ENCODE measurements around the gene PCDHB15. TPM values are rescaled to one million over a fixed set of nuclear protein-coding genes. Genes with fewer than 3 reads are reported as not detected.
"Not testable (repeated sequence)": the region's sequence is repeated elsewhere in the genome, so short reads cannot be mapped to it uniquely, and the experiment has no call there.

Gene PCDHB15
- not detected for total RNA-seq

DNA sequence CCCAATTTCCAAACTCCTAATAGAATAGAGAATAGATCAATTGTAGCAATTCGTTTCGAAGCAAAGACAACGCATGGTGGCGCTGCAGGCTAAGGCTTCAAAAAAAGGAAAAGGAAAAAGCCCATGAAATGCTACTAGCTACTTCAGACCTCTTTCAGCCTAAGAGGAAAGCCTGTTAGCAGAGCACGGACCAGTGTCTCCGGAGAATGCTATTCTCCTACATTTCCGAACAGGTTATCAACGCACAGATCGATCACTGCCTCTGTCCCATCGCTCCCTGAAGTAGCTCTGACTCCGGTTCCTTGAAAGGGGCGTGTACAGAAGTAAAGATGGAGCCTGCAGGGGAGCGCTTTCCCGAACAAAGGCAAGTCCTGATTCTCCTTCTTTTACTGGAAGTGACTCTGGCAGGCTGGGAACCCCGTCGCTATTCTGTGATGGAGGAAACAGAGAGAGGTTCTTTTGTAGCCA lies at the start of gene PCDHB15:
Gene PCDHB15, plus strand, starts transcription at position 146 of the 468 bp plus-strand sequence. Its CDS starts 184 bp downstream, at position 330.
- Mint-ChIP-seq H3K9me3 (peaks cover 58% of the 10 kb centered on the region), H3K4me1 (ENCODE audit: low read depth) (no peaks in the 10 kb centered on the region), H3K36me3 (ENCODE audit: low read depth) (peaks cover 39% of the 10 kb centered on the region), H3K27ac (no peak within 1 kb of the TSS), H3K4me3 (no peak within 1 kb of the TSS), H3K27me3 (peaks cover 28% of the 10 kb centered on the region)
- intact Hi-C loops (cut with micrococcal nuclease) = no loop called here
- ATAC-seq (no peak), DNase-seq (peak; percentile 51)
- POLR2A ChIA-PET = interaction anchor here (0.9 kb wide), 1 partner anchor 10 kb away, joined by 3 read pairs; no protein-coding TSS in a partner anchor
- CTCF ChIA-PET = interaction anchor here (0.7 to 1.7 kb wide), 9 partner anchors 9 to 319 kb away, joined by 3 to 9 read pairs (median 4); partner anchors contain the start of genes PCDHB12 and PCDHB14
- TF ChIP-seq, protein P1, sequence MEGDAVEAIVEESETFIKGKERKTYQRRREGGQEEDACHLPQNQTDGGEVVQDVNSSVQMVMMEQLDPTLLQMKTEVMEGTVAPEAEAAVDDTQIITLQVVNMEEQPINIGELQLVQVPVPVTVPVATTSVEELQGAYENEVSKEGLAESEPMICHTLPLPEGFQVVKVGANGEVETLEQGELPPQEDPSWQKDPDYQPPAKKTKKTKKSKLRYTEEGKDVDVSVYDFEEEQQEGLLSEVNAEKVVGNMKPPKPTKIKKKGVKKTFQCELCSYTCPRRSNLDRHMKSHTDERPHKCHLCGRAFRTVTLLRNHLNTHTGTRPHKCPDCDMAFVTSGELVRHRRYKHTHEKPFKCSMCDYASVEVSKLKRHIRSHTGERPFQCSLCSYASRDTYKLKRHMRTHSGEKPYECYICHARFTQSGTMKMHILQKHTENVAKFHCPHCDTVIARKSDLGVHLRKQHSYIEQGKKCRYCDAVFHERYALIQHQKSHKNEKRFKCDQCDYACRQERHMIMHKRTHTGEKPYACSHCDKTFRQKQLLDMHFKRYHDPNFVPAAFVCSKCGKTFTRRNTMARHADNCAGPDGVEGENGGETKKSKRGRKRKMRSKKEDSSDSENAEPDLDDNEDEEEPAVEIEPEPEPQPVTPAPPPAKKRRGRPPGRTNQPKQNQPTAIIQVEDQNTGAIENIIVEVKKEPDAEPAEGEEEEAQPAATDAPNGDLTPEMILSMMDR (IDR thresholded peaks at IDR 0.05) = peak; percentile 20

DNA sequence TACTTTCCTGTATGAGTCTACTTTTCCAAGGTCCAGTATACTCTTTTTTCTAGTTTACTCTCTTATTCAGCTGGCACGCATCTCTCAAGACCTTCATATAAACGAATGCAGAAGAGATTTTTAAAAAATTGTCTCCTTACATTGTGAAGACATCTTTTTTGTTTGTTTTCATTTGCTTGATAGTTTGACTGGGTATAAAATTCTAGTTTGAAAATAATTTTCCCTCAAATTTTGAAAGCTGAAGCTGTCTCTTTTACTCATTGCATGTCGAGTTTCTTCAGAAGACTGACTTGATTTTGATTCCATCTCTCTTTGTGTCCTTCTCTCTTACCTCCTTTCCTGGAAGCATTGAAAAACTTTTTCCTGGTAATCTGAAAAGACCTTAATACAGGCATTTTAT lies 48.8 kb upstream of the PCDHB15 start:
- H3K27ac Mint-ChIP-seq = no peak overlapping the region
- ATAC-seq (no peak), DNase-seq (no peak)
- ChIA-PET CTCF (interaction anchor here (1.0 to 2.7 kb wide), 3 partner anchors 9 to 46 kb away, joined by 4 to 12 read pairs (median 6); partner anchors contain the start of genes PCDHB6 and PCDHB9), POLR2A (no interaction called here)
- no peaks in the 10 kb centered on the region for H3K4me1 Mint-ChIP-seq (ENCODE audit: low read depth)
- H3K4me3 Mint-ChIP-seq = no peak overlapping the region
- H3K36me3 Mint-ChIP-seq (ENCODE audit: low read depth) = peaks cover 3% of the 10 kb centered on the region
- H3K27me3 Mint-ChIP-seq = peaks cover 32% of the 10 kb centered on the region
- TF ChIP-seq, protein P1 (IDR thresholded peaks at IDR 0.05) = no peak
- peaks cover 32% of the 10 kb centered on the region for H3K9me3 Mint-ChIP-seq
- intact Hi-C loops (cut with micrococcal nuclease) = no loop called here

DNA sequence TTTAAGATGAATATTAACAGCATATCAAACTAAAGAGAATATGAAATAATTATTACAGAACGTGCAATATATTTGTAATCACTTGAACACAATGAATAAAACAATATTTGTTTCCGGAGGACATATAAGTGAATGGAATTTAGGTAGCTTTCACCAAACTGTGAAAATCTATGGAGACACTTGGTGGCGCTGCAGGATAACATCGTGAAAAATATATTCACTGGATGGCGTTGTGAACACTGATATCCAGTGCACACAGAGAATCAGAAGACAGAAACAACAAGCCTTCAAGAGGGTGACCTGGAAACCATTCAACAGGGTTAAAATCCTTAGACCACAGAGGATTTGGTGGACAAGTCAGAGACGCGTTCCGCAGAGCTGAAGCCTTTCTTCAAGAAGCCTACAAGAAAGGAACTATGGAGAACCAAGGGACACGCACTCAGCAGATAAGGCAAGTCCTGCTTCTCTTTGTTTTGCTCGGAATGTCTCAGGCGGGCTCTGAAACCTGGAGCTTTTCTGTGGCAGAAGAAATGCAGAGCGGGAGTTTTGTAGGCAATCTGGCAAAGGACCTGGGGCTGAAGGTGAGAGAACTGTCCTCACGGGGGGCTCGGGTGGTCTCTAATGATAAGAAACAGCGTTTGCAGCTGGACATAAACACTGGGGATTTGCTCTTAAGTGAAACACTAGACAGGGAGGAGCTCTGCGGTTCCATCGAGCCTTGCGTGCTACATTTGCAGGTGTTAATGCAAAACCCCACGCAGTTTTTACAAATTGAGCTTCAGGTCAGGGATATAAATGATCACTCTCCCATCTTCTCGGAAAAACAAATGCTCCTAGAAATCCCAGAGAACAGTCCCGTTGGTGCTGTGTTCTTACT lies 45.6 kb upstream of the PCDHB15 start, which contains the start of gene PCDHB11:
Gene PCDHB11, plus strand, starts transcription at position 269 of the 877 bp plus-strand sequence. Its CDS starts 148 bp downstream, at position 417.
- Mint-ChIP-seq H3K27me3 (peaks cover 16% of the 10 kb centered on the region), H3K27ac (no peak within 1 kb of the TSS), H3K4me1 (ENCODE audit: low read depth) (no peaks in the 10 kb centered on the region), H3K4me3 (no peak within 1 kb of the TSS), H3K36me3 (ENCODE audit: low read depth) (no peaks in the 10 kb centered on the region), H3K9me3 (peaks cover 28% of the 10 kb centered on the region)
- TF ChIP-seq, protein P1 (IDR thresholded peaks at IDR 0.05) = no peak
- ATAC-seq (no peak), DNase-seq (peak; percentile 13)
- POLR2A ChIA-PET = no interaction called here
- CTCF ChIA-PET = interaction anchor here (0.7 to 2.2 kb wide), 11 partner anchors 9 to 358 kb away, joined by 3 to 10 read pairs (median 3); partner anchors contain the start of genes PCDHB14, PCDHB9 and TAF7
- intact Hi-C loops (cut with micrococcal nuclease) = no loop called here

DNA sequence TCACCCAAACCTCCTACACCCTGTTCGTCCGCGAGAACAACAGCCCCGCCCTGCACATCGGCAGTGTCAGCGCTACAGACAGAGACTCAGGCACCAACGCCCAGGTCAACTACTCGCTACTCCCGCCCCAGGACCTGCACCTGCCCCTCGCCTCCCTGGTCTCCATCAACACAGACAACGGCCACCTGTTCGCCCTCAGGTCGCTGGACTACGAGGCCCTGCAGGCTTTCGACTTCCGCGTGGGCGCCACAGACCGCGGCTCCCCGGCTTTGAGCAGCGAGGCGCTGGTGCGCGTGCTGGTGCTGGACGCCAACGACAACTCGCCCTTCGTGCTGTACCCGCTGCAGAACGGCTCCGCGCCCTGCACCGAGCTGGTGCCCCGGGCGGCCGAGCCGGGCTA lies 44.1 kb upstream of the PCDHB15 start:
- DNase-seq; CTCF ChIA-PET; H3K4me1 Mint-ChIP-seq (ENCODE audit: low read depth); H3K36me3 Mint-ChIP-seq (ENCODE audit: low read depth); POLR2A ChIA-PET; ATAC-seq; H3K27ac Mint-ChIP-seq; intact Hi-C loops (cut with micrococcal nuclease); H3K4me3 Mint-ChIP-seq: not testable (repeated sequence)
- Mint-ChIP-seq H3K27me3 (peaks cover 16% of the 10 kb centered on the region), H3K9me3 (peaks cover 25% of the 10 kb centered on the region)

DNA sequence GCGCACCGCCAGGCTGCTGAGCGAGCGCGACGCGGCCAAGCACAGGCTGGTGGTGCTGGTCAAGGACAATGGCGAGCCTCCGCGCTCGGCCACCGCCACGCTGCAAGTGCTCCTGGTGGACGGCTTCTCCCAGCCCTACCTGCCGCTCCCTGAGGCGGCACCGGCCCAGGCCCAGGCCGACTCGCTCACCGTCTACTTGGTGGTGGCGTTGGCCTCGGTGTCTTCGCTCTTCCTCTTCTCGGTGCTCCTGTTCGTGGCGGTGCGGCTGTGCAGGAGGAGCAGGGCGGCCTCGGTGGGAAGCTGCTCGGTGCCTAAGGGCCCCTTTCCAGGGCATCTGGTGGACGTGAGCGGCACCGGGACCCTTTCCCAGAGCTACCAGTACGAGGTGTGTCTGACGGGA lies 43.5 kb upstream of the PCDHB15 start:
- H3K4me1 Mint-ChIP-seq (ENCODE audit: low read depth); H3K4me3 Mint-ChIP-seq; DNase-seq; POLR2A ChIA-PET; CTCF ChIA-PET; H3K27ac Mint-ChIP-seq; H3K36me3 Mint-ChIP-seq (ENCODE audit: low read depth); intact Hi-C loops (cut with micrococcal nuclease); ATAC-seq: not testable (repeated sequence)
- Mint-ChIP-seq H3K9me3 (peaks cover 21% of the 10 kb centered on the region), H3K27me3 (peaks cover 19% of the 10 kb centered on the region)

Measured in activated CD8-positive, alpha-beta T cell treated with anti-CD3 and anti-CD28 coated beads for 36 hours (primary cell).